ENCODE data around the gene UNC79.
"Not testable (repeated sequence)": the region's sequence is repeated elsewhere in the genome, so short reads cannot be mapped to it uniquely, and the experiment has no call there.

UNC79 gene

GRCh38 chr14:93430315-93431035 lies at the start of gene UNC79:
Gene UNC79, plus strand, starts transcription at chr14:93430939. Its CDS starts 91 bp downstream, at chr14:93431030.
- DNase-seq (ENCODE audit: low read depth): no peak

DNA sequence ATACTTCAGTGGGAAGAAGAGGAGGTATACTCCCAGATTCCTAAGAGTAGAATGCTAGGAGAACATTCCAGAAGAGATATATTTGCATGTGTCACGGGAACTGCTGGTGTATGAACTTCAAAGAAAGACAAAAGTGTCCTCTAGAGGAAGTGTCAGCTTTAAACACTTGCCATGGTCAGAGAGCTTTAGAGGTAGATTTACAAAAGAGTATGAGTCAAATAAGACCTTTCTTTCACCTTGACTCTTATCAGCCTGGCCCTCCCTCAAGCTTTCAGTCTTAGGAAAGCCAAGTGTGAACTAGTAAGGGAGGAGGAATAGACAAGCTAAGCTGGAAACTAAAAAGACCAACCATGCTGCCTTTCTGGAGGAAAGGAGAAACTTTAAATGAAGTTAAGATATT lies 49.1 kb upstream of the UNC79 start:
- DNase-seq (ENCODE audit: low read depth): no peak

DNA sequence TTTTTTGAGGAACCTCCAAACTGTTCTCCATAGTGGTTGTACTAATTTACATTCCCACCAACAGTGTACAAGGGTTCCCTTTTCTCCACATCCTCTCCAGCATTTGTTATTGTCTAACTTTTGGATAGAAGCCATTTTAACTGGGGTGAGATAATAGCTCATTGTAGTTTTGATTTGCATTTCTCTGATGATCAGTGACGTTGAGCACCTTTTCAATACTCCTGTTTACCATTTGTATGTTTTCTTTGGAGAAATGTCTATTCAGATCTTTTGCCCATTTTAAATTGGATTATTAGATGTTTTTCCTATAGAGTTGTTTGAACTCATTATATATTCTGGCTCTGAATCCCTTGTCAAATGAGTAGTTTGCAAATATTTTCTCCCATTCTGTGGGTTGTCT lies 46.5 kb upstream of the UNC79 start:
- not testable (repeated sequence) for DNase-seq (ENCODE audit: low read depth)

GRCh38 chr14:93395231-93395630 lies 35.5 kb upstream of the UNC79 start:
- no peak for DNase-seq (ENCODE audit: low read depth)

DNA sequence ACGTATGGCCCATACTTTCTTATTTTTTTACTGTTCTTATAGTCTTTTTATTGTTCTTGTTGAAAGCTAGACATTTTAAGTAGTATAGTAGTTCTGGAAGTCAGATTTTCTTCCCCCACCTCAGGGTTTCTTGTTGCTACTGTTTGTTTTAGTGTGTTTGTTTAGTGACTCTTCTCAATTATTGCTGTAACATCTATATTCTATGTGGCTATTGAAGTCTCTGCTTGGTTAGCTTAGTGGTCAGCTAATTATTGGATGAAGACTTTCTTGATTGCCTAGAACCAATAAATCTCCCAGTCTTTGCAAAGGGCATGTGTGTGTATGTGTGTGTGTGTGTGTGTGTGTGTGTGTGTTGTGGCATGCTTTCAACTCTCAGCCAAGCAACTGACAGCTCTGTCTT lies 34.3 kb upstream of the UNC79 start:
- DNase-seq (ENCODE audit: low read depth): no peak

DNA sequence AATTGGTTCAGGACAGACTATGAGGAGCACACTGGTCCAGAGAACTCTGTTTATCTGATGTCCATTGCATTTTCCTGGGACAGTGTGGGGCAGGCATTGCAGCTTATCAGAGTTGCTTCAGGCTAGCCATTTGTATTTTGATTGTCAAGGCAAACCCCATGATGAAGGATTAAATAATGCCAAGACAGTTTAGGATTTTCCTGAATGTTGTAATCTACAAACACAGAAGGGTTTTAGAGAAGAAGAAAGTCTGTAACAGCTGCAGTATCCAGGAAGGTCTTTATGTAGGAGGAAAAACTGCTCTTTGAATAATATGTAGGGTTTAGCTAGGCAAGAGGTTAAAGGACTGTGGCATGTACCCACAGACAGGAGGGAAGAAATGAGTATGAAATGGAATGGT lies 32.2 kb upstream of the UNC79 start:
- DNase-seq (ENCODE audit: low read depth): no peak

GRCh38 chr14:93402951-93403350 lies 27.8 kb upstream of the UNC79 start:
- DNase-seq (ENCODE audit: low read depth): no peak

GRCh38 chr14:93410021-93410420 lies 20.7 kb upstream of the UNC79 start:
- no peak for DNase-seq (ENCODE audit: low read depth)

DNA sequence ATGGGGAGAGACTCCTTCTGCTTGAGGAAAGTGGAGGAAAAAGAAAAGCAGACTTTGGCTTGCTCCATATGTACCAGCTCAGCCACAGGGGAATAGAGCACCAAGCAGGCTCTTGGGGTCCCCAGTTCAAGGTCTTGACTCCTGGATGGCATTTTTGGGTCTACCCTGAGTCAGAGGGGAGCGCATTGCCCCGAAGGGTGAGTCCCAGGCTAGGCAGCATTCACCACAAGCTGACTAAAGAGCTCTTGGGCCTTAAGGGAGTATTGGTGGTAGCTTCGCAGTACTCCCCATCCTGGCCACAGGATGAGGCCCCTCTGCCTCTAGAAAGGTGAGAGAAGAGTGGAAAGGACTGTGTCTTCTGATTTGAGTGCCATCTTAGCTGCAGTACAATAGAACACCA lies 19.8 kb upstream of the UNC79 start:
- no peak for DNase-seq (ENCODE audit: low read depth)

GRCh38 chr14:93425136-93425535 lies 5.6 kb upstream of the UNC79 start:
- DNase-seq (ENCODE audit: low read depth): not testable (repeated sequence)

DNA sequence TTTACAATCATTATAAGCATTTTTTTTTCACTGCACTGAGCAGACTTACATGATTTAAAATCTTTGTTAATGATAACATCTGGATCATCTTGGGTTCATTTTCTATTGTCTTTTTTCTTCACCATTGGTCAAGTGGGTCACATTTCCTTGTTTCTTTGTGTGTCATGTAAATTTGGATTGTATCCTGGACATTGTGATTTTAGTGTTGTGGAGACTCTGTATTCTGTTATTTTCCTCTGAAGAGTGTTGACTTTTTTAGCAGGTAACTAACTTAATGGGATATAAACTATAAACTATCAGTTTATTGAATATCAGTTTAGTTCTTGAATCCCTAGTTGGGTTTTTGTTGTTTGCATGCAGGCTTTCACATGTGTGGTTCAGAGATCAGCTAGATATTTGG lies 4.0 kb upstream of the UNC79 start:
- no peak for DNase-seq (ENCODE audit: low read depth)

GRCh38 chr14:93431036-93431670 lies 414 bp downstream of the UNC79 start:
- no peak for DNase-seq (ENCODE audit: low read depth)

DNA sequence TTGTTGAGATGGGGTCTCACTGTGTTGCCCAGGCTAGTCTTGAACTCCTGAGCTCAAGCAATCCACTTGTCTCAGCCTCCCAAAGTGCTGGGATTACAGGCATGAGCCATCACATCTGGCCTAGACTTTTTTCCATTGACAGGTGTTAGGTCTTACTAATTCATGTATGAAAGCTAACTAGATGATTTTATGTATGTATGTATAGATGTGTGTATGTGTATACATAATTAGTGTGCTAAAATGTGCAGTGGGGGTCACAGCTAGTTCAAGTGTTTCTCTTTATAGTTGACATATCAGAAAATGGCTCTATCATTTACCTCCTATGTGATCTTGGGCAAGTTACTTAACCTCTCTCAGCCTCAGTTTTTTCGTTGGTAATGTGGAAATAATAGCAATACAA lies 23.5 kb downstream of the UNC79 start:
- DNase-seq (ENCODE audit: low read depth): no peak

GRCh38 chr14:93456356-93456755 lies 25.6 kb downstream of the UNC79 start:
- DNase-seq (ENCODE audit: low read depth): no peak

DNA sequence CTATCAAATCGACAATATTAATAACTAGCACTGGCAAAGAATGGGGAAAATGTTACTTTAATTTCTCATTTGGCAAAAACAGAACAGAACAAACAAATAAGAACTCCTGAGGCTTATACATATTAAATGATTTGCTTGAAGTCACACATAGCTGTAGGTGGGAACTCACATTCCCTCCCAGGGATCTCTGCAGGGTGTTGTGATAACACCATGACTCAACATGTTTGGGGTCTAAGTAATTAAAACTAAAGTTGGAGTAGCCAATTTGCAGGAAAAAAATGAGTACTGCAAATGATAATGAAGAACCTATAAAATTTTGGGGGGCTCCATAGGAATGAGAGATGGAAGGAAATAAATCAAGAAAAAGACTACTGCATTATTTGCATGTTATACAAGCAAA lies 27.5 kb downstream of the UNC79 start:
- no peak for DNase-seq (ENCODE audit: low read depth)

DNA sequence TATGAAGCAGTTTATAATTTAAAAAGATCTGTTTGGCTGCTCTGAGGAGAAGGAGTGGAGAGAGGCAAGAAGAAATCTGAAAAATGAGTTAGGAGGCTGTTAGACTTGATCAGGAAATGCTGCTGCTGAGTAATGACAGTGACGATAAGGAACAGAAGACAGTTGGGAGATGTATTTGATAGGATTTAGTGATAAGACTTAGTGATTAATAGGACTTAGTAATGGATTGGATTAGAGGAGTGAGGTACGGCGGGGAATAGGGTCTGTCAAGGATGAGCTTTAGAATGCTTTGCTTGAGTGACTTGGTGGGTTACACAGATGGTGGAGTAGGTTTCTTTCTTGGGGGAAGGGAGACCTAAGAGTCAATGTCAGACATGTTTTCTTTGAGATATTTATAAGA lies 31.7 kb downstream of the UNC79 start:
- no peak for DNase-seq (ENCODE audit: low read depth)

- no peak for DNase-seq (ENCODE audit: low read depth)
Observed at GRCh38 chr14:93464271-93464670, 33.5 kb downstream of the UNC79 start.

GRCh38 chr14:93475471-93475870 lies 44.7 kb downstream of the UNC79 start:
- DNase-seq (ENCODE audit: low read depth): no peak

DNA sequence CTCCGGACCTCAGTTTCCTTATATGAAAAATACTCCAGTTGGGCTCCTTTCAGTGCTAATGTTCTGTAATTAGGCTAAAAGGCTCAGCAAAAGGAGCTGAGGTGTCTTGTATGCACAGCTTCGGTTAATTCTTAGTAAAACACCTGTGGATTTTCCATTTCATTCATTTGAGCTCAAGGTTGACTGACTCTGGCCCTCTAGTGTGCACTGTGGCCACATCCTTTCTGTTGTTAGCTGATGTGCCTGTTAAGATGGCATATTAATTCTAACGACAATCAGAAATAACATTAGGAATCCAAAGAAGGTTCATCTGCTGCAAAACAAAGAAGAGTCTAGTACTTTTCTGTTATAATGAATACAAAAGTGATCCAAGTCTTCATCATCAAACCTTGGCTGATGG lies 45.6 kb downstream of the UNC79 start:
- no peak for DNase-seq (ENCODE audit: low read depth)

DNA sequence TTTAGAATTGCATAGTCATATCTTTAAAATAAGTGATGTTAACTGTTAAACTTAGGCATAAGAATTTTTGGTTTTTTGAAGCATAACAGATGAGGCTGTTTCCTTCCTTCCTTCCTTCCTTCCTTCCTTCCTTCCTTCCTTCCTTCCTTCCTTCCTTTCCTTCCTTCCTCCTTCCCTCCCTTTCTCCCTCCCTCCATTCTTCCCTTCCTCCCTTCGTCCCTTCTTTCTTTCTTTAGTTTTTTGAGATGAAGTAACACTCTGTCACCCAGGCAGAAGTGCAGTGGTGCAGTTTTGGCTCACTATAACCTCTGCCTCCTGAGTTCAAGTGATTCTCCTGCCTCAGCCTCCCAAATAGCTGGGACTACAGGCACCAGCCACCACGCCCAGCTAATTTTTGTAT lies 48.3 kb downstream of the UNC79 start:
- not testable (repeated sequence) for DNase-seq (ENCODE audit: low read depth)

- DNase-seq (ENCODE audit: low read depth): no peak
Observed at GRCh38 chr14:93480867-93481266, 50.1 kb downstream of the UNC79 start.

DNA sequence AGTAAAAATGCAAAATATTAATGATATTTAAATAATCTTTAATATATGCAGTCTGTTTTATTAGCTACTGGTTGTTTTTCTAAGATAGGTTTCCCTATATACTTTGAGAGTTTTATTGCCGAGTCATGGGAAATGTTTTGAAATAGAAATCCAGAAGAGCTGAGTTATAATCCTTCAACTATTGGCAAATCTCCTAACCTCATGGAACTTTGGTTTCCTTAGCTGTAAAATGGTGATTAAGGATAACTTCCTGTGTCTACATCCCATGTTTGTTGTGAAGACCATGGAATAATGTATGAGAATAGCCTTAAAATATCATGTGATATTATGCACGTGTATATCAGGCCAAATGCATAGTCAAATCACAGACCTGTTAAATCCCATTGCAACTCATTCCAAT lies 51.0 kb downstream of the UNC79 start:
- DNase-seq (ENCODE audit: low read depth): no peak

DNA sequence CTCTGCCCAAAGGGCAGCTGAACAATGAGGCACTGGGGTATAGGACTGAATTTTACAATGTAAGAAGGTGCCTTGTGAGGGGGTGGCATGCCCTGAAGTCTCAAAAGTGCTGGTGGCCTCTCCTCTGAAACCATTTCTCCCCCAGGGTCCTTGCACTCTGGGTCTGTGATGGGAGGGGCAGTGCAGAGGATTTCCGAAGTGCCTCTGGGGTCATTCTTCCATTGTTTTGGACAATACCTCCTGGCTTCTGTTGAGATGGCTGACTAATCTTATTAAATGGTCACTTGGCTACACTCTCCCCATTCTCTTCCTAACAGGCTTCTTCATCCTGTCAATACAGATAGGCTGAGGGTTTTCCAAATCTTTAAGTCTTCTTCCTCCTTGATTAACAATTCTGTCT lies 59.3 kb downstream of the UNC79 start:
- DNase-seq (ENCODE audit: low read depth): no peak

DNA sequence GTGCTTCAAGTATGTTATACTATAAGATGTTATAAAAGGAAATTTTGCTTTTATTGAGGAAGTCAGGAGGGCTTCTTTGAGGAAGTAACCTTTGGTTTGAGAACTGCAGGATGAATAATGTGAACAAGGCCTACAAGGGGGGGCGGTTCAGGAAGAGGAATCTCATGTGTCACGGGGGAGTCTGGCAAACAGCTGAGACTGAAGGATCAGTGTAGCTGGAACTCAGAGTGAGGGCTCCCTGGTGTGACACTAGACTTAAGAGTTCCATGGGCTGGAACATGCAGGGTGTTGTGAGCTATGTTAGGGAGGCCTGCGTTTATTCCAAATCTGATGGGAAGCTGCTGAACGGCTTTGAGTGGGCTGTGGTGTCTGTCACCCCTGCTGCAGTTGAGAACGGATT lies 62.3 kb downstream of the UNC79 start:
- DNase-seq (ENCODE audit: low read depth): no peak

All from non-pigmented ciliary epithelial cell (primary cell).